ENCODE data around the gene CDH13.

Gene CDH13

GRCh38 chr16:83458612-83459011, 831.8 kb downstream of the CDH13 start:
- no peaks in the 10 kb centered on the region for H3K79me2 ChIP-seq (ENCODE audit: low read length)
- no peaks in the 10 kb centered on the region for H4K20me1 ChIP-seq (ENCODE audit: insufficient read depth, low read length)
- TF ChIP-seq EZH2 (optimal IDR thresholded peaks at IDR 0.05; ENCODE audit: low read depth, low read length) (no peak), CTCF (IDR thresholded peaks at IDR 0.05; ENCODE audit: low read length) (no peak), EZH2phosphoT487 (IDR thresholded peaks at IDR 0.05; ENCODE audit: low read length) (no peak)
- H3K9me2 ChIP-seq (replicated peaks; ENCODE audit: insufficient read depth, low read length): no peaks in the 10 kb centered on the region
- no peak overlapping the region for H2AFZ ChIP-seq (ENCODE audit: low read length)
- no peaks in the 10 kb centered on the region for H3K36me3 ChIP-seq (replicated peaks; ENCODE audit: insufficient read depth, low read length)
- no peaks in the 10 kb centered on the region for H3K9me3 ChIP-seq (replicated peaks; ENCODE audit: insufficient read depth, low read length)
- H3K4me2 ChIP-seq (ENCODE audit: low read depth, low read length): no peak overlapping the region
- H3K4me1 ChIP-seq (ENCODE audit: low read length): no peaks in the 10 kb centered on the region
- no peak overlapping the region for H3K9ac ChIP-seq (ENCODE audit: low read length)
- H3K27me3 ChIP-seq (replicated peaks; ENCODE audit: insufficient read depth, low read length): no peaks in the 10 kb centered on the region
- H3K27ac ChIP-seq (ENCODE audit: low read length): no peak overlapping the region
- peak; percentile 6 for DNase-seq
- no peak overlapping the region for H3K4me3 ChIP-seq (ENCODE audit: low read length)
- H3F3A ChIP-seq (ENCODE audit: insufficient read depth, low read length): no peaks in the 10 kb centered on the region

GRCh38 chr16:83464991-83465390, 838.2 kb downstream of the CDH13 start:
- no peak overlapping the region for H3K4me3 ChIP-seq (ENCODE audit: low read length)
- H3K79me2 ChIP-seq (ENCODE audit: low read length): no peaks in the 10 kb centered on the region
- no peak overlapping the region for H3K9ac ChIP-seq (ENCODE audit: low read length)
- H3K4me1 ChIP-seq (ENCODE audit: low read length): no peaks in the 10 kb centered on the region
- no peaks in the 10 kb centered on the region for H4K20me1 ChIP-seq (ENCODE audit: insufficient read depth, low read length)
- H3K9me3 ChIP-seq (replicated peaks; ENCODE audit: insufficient read depth, low read length): no peaks in the 10 kb centered on the region
- H3K27ac ChIP-seq (ENCODE audit: low read length): no peak overlapping the region
- no peak for TF ChIP-seq CTCF (IDR thresholded peaks at IDR 0.05; ENCODE audit: low read length)
- no peak for TF ChIP-seq EZH2phosphoT487 (IDR thresholded peaks at IDR 0.05; ENCODE audit: low read length)
- no peak for TF ChIP-seq EZH2 (optimal IDR thresholded peaks at IDR 0.05; ENCODE audit: low read depth, low read length)
- no peaks in the 10 kb centered on the region for H3K36me3 ChIP-seq (replicated peaks; ENCODE audit: insufficient read depth, low read length)
- H3F3A ChIP-seq (ENCODE audit: insufficient read depth, low read length): no peaks in the 10 kb centered on the region
- H3K9me2 ChIP-seq (replicated peaks; ENCODE audit: insufficient read depth, low read length): no peaks in the 10 kb centered on the region
- no peak for DNase-seq
- no peak overlapping the region for H3K4me2 ChIP-seq (ENCODE audit: low read depth, low read length)
- no peak overlapping the region for H2AFZ ChIP-seq (ENCODE audit: low read length)
- H3K27me3 ChIP-seq (replicated peaks; ENCODE audit: insufficient read depth, low read length): no peaks in the 10 kb centered on the region

GRCh38 chr16:83470416-83470815, 843.6 kb downstream of the CDH13 start:
- Histone ChIP-seq H3K36me3 (replicated peaks; ENCODE audit: insufficient read depth, low read length) (no peaks in the 10 kb centered on the region), H3K9ac (ENCODE audit: low read length) (no peak overlapping the region), H3K27ac (ENCODE audit: low read length) (no peak overlapping the region), H2AFZ (ENCODE audit: low read length) (no peak overlapping the region), H3K79me2 (ENCODE audit: low read length) (no peaks in the 10 kb centered on the region), H3K9me2 (replicated peaks; ENCODE audit: insufficient read depth, low read length) (no peaks in the 10 kb centered on the region), H3F3A (ENCODE audit: insufficient read depth, low read length) (no peaks in the 10 kb centered on the region), H4K20me1 (ENCODE audit: insufficient read depth, low read length) (no peaks in the 10 kb centered on the region), H3K9me3 (replicated peaks; ENCODE audit: insufficient read depth, low read length) (no peaks in the 10 kb centered on the region), H3K4me2 (ENCODE audit: low read depth, low read length) (no peak overlapping the region), H3K4me3 (ENCODE audit: low read length) (no peak overlapping the region), H3K27me3 (replicated peaks; ENCODE audit: insufficient read depth, low read length) (no peaks in the 10 kb centered on the region), H3K4me1 (ENCODE audit: low read length) (no peaks in the 10 kb centered on the region)
- no peak for DNase-seq
- no peak for TF ChIP-seq EZH2 (optimal IDR thresholded peaks at IDR 0.05; ENCODE audit: low read depth, low read length)
- TF ChIP-seq EZH2phosphoT487 (IDR thresholded peaks at IDR 0.05; ENCODE audit: low read length): no peak
- no peak for TF ChIP-seq CTCF (IDR thresholded peaks at IDR 0.05; ENCODE audit: low read length)
